Measurements from ENCODE around the gene STAB1. TPM values are rescaled to one million over a fixed set of nuclear protein-coding genes. Genes with fewer than 3 reads are reported as not detected.

Gene STAB1
- total and polyA plus RNA-seq, 10 of the 15 experiments (the other 5 are each of a cell fraction or from before 2014, with no cell fraction given), result 0.46 TPM; not detected in 9

DNA sequence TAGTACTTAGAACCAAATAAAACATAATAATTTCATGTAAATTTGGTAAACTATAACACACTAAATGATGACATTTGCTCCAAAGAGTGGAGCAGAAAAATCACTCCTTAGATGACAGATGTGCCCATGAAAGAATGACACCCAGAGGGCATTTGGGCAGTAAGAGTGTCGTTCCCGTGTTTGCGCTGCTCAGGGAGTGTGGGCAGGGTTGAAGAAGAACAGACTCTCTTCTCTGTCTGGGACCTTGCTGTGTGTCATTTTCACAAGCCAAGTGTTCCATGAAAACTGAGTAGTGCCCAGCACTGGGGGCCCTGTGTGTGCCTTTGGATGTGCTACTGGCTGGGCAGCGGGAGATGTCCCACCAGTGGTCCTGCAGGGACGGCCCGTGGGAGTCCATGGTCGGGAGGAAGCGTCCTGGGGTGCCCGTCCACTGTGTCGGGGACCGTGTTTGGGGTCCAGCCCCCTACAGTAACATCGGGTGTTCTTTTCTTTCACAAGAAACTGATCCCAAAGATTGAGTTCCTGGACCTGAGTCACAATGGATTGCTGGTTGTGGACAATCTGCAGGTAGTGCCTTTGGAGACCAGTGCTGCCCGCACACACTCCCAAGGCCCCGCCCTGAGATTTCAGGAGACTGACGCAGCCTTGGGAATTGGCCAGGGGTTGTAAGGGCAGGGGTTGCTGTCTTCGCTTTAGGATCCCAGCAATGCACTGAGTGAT lies 17.9 kb upstream of the STAB1 start:
- Histone ChIP-seq H2AFZ (ENCODE audit: control insufficient read depth, low read depth, low read length) (no peak overlapping the region), H3K4me2 (ENCODE audit: control insufficient read depth, insufficient read depth) (no peak overlapping the region), H3K79me2 (ENCODE audit: control insufficient read depth, insufficient read depth, low read length) (no peaks in the 10 kb centered on the region), H3K4me3 (no peak overlapping the region), H4K20me1 (ENCODE audit: control insufficient read depth, insufficient read depth) (no peaks in the 10 kb centered on the region), H3K27ac (ENCODE audit: control insufficient read depth, insufficient read depth) (no peak overlapping the region), H3K4me1 (ENCODE audit: control insufficient read depth, insufficient read depth, low read length) (no peaks in the 10 kb centered on the region), H3K9me3 (replicated peaks; ENCODE audit: control insufficient read depth, insufficient read depth, low read length) (no peaks in the 10 kb centered on the region), H3K36me3 (ENCODE audit: control insufficient read depth in 2 of 2, insufficient read depth in 2 of 2, low read length in 1 of 2) (peaks cover 34 to 52% of the 10 kb centered on the region in 2 experiments), H3K27me3 (replicated peaks in 1 of 2; ENCODE audit: control insufficient read depth in 2 of 2, insufficient read depth in 2 of 2, low read length in 1 of 2) (no peaks in the 10 kb centered on the region), H3K9ac (ENCODE audit: control insufficient read depth, insufficient read depth, low read length) (no peak overlapping the region)
- DNase-seq (ENCODE audit: low read depth, low spot score), result no peak
- FAIRE-seq, result no peak
- no peak for ATAC-seq
- in situ Hi-C loops (cut with MboI) (no loop called here), intact Hi-C loops (cut with micrococcal nuclease; ENCODE audit: unreplicated experiment) (no loop called here)
- CTCF ChIA-PET, result no interaction called here
- no TSS peak for BruUV-seq (replicated peaks)
- POLR2A ChIA-PET, result no interaction called here
- TF ChIP-seq DPF2 (IDR thresholded peaks at IDR 0.05), result no peak
- no peak for TF ChIP-seq NRF1 (conservative IDR thresholded peaks at IDR 0.05; ENCODE audit: low read depth, low read length)
- no peak for TF ChIP-seq RAD21 (IDR thresholded peaks at IDR 0.05; ENCODE audit: insufficient read depth, low read depth, low read length)
- no peak for TF ChIP-seq NR2F1 (conservative IDR thresholded peaks at IDR 0.05)
- RAD21 ChIA-PET (ENCODE audit: unreplicated experiment), result no interaction called here
- WGBS (ENCODE audit: insufficient coverage, insufficient replicate concordance, low lambda C conversion rate, missing lambda C conversion rate), result 96% methylated on average over 15 of the region's 16 CpGs
- SMC1A ChIA-PET (ENCODE audit: uncharacterized antibody, unreplicated experiment), result no interaction called here

DNA sequence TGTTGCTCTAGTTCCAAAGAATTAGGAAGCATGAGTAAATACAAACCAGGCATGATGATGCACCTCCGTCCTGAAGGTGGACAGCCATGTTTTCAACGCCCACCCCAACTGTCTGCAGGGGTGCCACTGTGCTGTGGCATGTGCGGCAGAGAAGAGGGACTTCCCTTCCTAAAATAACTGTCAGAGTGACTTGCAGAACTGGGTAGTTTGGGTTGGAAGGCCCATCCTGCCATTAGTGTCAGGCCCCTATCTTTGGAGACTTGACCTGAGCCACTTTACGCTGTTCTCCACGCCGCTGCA lies 17.4 kb upstream of the STAB1 start:
- in situ Hi-C loops (cut with MboI) (no loop called here), intact Hi-C loops (cut with micrococcal nuclease; ENCODE audit: unreplicated experiment) (no loop called here)
- Histone ChIP-seq H3K27me3 (replicated peaks in 1 of 2; ENCODE audit: control insufficient read depth in 2 of 2, insufficient read depth in 2 of 2, low read length in 1 of 2) (no peaks in the 10 kb centered on the region), H3K36me3 (ENCODE audit: control insufficient read depth in 2 of 2, insufficient read depth in 2 of 2, low read length in 1 of 2) (peaks cover 32 to 48% of the 10 kb centered on the region in 2 experiments), H3K4me2 (ENCODE audit: control insufficient read depth, insufficient read depth) (no peak overlapping the region), H3K9me3 (replicated peaks; ENCODE audit: control insufficient read depth, insufficient read depth, low read length) (no peaks in the 10 kb centered on the region), H3K9ac (ENCODE audit: control insufficient read depth, insufficient read depth, low read length) (no peak overlapping the region), H4K20me1 (ENCODE audit: control insufficient read depth, insufficient read depth) (no peaks in the 10 kb centered on the region), H3K79me2 (ENCODE audit: control insufficient read depth, insufficient read depth, low read length) (no peaks in the 10 kb centered on the region), H3K27ac (ENCODE audit: control insufficient read depth, insufficient read depth) (no peak overlapping the region), H3K4me1 (ENCODE audit: control insufficient read depth, insufficient read depth, low read length) (no peaks in the 10 kb centered on the region), H3K4me3 (no peak overlapping the region), H2AFZ (ENCODE audit: control insufficient read depth, low read depth, low read length) (no peak overlapping the region)
- POLR2A ChIA-PET, result no interaction called here
- no TSS peak for BruUV-seq (replicated peaks)
- 85% methylated on average over 6 of the region's 6 CpGs for WGBS (ENCODE audit: insufficient coverage, insufficient replicate concordance, low lambda C conversion rate, missing lambda C conversion rate)
- TF ChIP-seq DPF2 (IDR thresholded peaks at IDR 0.05), result no peak
- TF ChIP-seq, protein P1, sequence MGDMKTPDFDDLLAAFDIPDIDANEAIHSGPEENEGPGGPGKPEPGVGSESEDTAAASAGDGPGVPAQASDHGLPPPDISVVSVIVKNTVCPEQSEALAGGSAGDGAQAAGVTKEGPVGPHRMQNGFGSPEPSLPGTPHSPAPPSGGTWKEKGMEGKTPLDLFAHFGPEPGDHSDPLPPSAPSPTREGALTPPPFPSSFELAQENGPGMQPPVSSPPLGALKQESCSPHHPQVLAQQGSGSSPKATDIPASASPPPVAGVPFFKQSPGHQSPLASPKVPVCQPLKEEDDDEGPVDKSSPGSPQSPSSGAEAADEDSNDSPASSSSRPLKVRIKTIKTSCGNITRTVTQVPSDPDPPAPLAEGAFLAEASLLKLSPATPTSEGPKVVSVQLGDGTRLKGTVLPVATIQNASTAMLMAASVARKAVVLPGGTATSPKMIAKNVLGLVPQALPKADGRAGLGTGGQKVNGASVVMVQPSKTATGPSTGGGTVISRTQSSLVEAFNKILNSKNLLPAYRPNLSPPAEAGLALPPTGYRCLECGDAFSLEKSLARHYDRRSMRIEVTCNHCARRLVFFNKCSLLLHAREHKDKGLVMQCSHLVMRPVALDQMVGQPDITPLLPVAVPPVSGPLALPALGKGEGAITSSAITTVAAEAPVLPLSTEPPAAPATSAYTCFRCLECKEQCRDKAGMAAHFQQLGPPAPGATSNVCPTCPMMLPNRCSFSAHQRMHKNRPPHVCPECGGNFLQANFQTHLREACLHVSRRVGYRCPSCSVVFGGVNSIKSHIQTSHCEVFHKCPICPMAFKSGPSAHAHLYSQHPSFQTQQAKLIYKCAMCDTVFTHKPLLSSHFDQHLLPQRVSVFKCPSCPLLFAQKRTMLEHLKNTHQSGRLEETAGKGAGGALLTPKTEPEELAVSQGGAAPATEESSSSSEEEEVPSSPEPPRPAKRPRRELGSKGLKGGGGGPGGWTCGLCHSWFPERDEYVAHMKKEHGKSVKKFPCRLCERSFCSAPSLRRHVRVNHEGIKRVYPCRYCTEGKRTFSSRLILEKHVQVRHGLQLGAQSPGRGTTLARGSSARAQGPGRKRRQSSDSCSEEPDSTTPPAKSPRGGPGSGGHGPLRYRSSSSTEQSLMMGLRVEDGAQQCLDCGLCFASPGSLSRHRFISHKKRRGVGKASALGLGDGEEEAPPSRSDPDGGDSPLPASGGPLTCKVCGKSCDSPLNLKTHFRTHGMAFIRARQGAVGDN (IDR thresholded peaks at IDR 0.05), result no peak
- no peak for TF ChIP-seq ZBED1 (IDR thresholded peaks at IDR 0.05; ENCODE audit: borderline replicate concordance)
- TF ChIP-seq BACH1 (IDR thresholded peaks at IDR 0.05; ENCODE audit: borderline replicate concordance), result no peak
- TF ChIP-seq ZNF274 (IDR thresholded peaks at IDR 0.05; ENCODE audit: insufficient read depth, insufficient read length), result no peak
- TF ChIP-seq FOS (IDR thresholded peaks at IDR 0.05; ENCODE audit: borderline replicate concordance, extremely low read depth, insufficient read length), result no peak
- TF ChIP-seq NBN (IDR thresholded peaks at IDR 0.05), result no peak
- TF ChIP-seq RAD51 (IDR thresholded peaks at IDR 0.05), result no peak
- CTCF ChIA-PET, result no interaction called here
- DNase-seq (ENCODE audit: low read depth, low spot score), result no peak
- no peak for FAIRE-seq
- no peak for ATAC-seq
- RAD21 ChIA-PET (ENCODE audit: unreplicated experiment), result no interaction called here
- SMC1A ChIA-PET (ENCODE audit: uncharacterized antibody, unreplicated experiment), result no interaction called here

Measured in GM12878 (cell line).